Natural killer cell (primary cell): ENCODE data around the gene ARL15. TPM values are rescaled to one million over a fixed set of nuclear protein-coding genes. Genes with fewer than 3 reads are reported as not detected.

Experiments
- ATAC-seq, 3 donors: fragments of 150-1000 bp in 2 of 3; fragments of 200-7000 bp in 1 of 3; cut with Tn5 transposase; 1 replicate in 1 of 3; 2 replicates in 2 of 3; pipeline ENCODE4 v1.10.0; 2021; ENCODE audit warnings: mild to moderate bottlenecking in 2 of 3, moderate library complexity in 2 of 3
- DNase-seq, 2 donors: peaks; one replicate each; pipeline versions ENCODE4 v3.0.0 to v3.0.0-alpha.2; 2013 to 2021; ENCODE audit warnings: mixed read lengths in 1 of 2
- H3K27ac ChIP-seq: one replicate; pipeline ENCODE4 v1.5.1; 2013; ENCODE audit warnings: mild to moderate bottlenecking, low read length
- H3K27me3 ChIP-seq: one replicate; pipeline ENCODE4 v1.6.1; 2013; ENCODE audit warnings: low read length; ENCODE audit not compliant: control insufficient read depth, insufficient read depth
- H3K36me3 ChIP-seq: one replicate; pipeline ENCODE4 v1.6.1; 2013; ENCODE audit warnings: low read length; ENCODE audit not compliant: control insufficient read depth, insufficient read depth
- H3K4me1 ChIP-seq: one replicate; pipeline ENCODE4 v1.6.1; 2013; ENCODE audit warnings: low read length; ENCODE audit not compliant: control insufficient read depth, insufficient read depth
- H3K4me3 ChIP-seq: one replicate; pipeline ENCODE4 v1.5.1; 2013; ENCODE audit warnings: low read length
- H3K9me3 ChIP-seq: one replicate; pipeline ENCODE4 v1.6.1; 2013; ENCODE audit warnings: low read length; ENCODE audit not compliant: control insufficient read depth, insufficient read depth
- H3K27ac Mint-ChIP-seq, 2 donors: one replicate each; pipeline ENCODE4 v1.8.0; 2022; ENCODE audit warnings: mild to moderate bottlenecking in 2 of 2, mixed read lengths in 2 of 2, moderate library complexity in 1 of 2
- H3K27me3 Mint-ChIP-seq, 2 donors: one replicate each; pipeline ENCODE4 v1.8.0; 2022; ENCODE audit warnings: low read depth in 2 of 2, mixed read lengths in 2 of 2
- H3K36me3 Mint-ChIP-seq: one replicate; pipeline ENCODE4 v1.8.0; 2022; ENCODE audit warnings: mixed read lengths
- H3K4me1 Mint-ChIP-seq, 2 donors: one replicate each; pipeline ENCODE4 v1.8.0; 2022; ENCODE audit warnings: mixed read lengths in 2 of 2
- H3K4me3 Mint-ChIP-seq: one replicate; pipeline ENCODE4 v1.8.0; 2022; ENCODE audit warnings: mild to moderate bottlenecking, moderate library complexity, mixed read lengths
- H3K9me3 Mint-ChIP-seq, 2 donors: one replicate each; pipeline ENCODE4 v1.8.0; 2022; ENCODE audit warnings: mixed read lengths in 2 of 2
- WGBS: methylation state at CpG from one replicate; pipeline ENCODE4 v1.1.7; 2013; ENCODE audit warnings: missing lambda C conversion rate; ENCODE audit not compliant: insufficient coverage; 5-methylcytosine and 5-hydroxymethylcytosine counted together
- intact Hi-C: fragments of 100-400 bp; cut with micrococcal nuclease; formaldehyde crosslinking; loops from one replicate; pipeline ENCODE4 v1.14.2; 2022
- total RNA-seq, 4 donors: library from RNA; stranded (reverse); fragments of 120-200 nt in 1 of 4; gene quantifications; one replicate each; pipeline versions ENCODE4 v1.2.3 to v1.2.4, GENCODE V29; 2013 to 2022
- TF ChIP-seq, protein P1 (sequence below): fragments of 200-600 bp; IDR thresholded peaks from one replicate; pipeline ENCODE4 v1.8.0; 2022; ENCODE audit warnings: antibody characterized with exemption

The ARL15 gene
- total RNA-seq, 3 donors from 2014 or later (not counting 1 experiment from before 2014, with no cell fraction given) = 28.9 to 35.1 (median 33.1) TPM

- Mint-ChIP-seq H3K4me3 (no peak overlapping the region), H3K9me3 (no peaks in the 10 kb centered on the region), H3K27ac (no peak overlapping the region), H3K36me3 (no peaks in the 10 kb centered on the region), H3K4me1 (peaks cover 15% of the 10 kb centered on the region in 2 donors), H3K27me3 (no peaks in the 10 kb centered on the region)
- intact Hi-C loops = no loop called here
- ATAC-seq (no peak), DNase-seq (no peak)
- no peak overlapping the region for H3K4me3 ChIP-seq
- no peaks in the 10 kb centered on the region for H3K9me3 ChIP-seq
- no peaks in the 10 kb centered on the region for H3K4me1 ChIP-seq
- H3K27me3 ChIP-seq = no peaks in the 10 kb centered on the region
- H3K36me3 ChIP-seq = no peaks in the 10 kb centered on the region
- H3K27ac ChIP-seq = no peak overlapping the region
- TF ChIP-seq, protein P1, sequence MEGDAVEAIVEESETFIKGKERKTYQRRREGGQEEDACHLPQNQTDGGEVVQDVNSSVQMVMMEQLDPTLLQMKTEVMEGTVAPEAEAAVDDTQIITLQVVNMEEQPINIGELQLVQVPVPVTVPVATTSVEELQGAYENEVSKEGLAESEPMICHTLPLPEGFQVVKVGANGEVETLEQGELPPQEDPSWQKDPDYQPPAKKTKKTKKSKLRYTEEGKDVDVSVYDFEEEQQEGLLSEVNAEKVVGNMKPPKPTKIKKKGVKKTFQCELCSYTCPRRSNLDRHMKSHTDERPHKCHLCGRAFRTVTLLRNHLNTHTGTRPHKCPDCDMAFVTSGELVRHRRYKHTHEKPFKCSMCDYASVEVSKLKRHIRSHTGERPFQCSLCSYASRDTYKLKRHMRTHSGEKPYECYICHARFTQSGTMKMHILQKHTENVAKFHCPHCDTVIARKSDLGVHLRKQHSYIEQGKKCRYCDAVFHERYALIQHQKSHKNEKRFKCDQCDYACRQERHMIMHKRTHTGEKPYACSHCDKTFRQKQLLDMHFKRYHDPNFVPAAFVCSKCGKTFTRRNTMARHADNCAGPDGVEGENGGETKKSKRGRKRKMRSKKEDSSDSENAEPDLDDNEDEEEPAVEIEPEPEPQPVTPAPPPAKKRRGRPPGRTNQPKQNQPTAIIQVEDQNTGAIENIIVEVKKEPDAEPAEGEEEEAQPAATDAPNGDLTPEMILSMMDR = no peak
- WGBS = 98% methylated on average over 3 of the region's 3 CpGs
Measured at GRCh38 chr5:53950621-53951020, 359.8 kb downstream of the ARL15 start.

DNA sequence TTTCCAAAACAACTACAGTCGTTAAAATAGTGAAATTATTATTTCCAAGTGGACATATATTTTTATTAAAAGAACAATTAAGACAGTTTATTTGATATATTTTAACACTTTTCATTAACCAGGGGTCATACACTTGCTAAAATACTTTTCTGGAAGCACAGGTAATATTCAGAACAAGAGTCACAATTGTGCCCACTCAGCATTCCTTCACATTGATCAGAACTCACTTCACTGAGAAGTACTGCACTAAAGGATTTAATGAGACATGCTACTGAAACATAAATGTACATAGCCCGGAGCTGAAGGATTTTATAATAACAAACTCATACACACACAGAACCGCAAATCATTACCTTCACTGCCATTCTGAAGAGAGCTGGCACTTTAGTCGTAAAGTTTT lies 361.8 kb downstream of the ARL15 start:
- intact Hi-C loops = no loop called here
- Mint-ChIP-seq H3K4me1 (peaks cover 20 to 26% of the 10 kb centered on the region in 2 donors), H3K27ac (no peak overlapping the region), H3K27me3 (no peaks in the 10 kb centered on the region), H3K9me3 (no peaks in the 10 kb centered on the region), H3K36me3 (no peaks in the 10 kb centered on the region), H3K4me3 (no peak overlapping the region)
- no peak overlapping the region for H3K27ac ChIP-seq
- 100% methylated on average over 3 of the region's 4 CpGs for WGBS
- H3K27me3 ChIP-seq = no peaks in the 10 kb centered on the region
- no peaks in the 10 kb centered on the region for H3K4me1 ChIP-seq
- H3K4me3 ChIP-seq = no peak overlapping the region
- H3K36me3 ChIP-seq = no peaks in the 10 kb centered on the region
- TF ChIP-seq, protein P1 = no peak
- ATAC-seq (no peak), DNase-seq (no peak)
- H3K9me3 ChIP-seq = no peaks in the 10 kb centered on the region

DNA sequence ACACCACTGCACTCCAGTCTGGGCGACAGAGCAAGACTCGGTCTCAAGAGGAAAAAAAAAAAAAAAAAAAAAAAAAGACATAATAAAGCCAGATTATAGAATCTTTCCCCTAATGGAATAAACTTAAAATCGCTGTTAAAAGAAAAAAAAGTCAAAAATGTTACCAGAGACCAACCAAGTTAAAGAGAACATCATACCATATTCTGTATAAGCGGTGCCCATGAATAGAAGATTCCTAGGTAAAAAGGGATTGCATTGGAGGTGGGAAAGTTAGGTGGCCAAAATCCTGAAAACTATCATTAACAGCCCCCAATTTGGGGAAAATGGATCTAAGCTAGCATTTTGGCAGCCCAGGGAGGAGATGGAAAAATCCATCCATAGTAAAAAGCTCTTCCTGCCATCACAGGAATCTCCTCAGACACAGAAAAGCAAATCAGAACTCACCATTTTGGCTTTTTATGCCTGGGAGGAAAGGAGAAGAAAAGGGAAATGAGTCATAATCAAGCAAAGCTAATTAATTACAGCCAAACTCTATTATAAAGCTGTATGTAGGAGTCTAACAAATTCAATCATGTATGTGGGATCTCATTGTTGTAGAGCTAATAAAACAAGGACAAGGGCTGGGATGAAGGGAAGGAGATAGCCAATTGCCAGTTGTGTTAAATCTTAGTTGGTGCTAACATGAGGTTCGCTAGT lies 363.8 kb downstream of the ARL15 start:
- H3K4me1 Mint-ChIP-seq = peaks cover 30% of the 10 kb centered on the region in 2 donors
- no peak overlapping the region for H3K4me3 Mint-ChIP-seq
- no peak overlapping the region for H3K27ac ChIP-seq
- H3K36me3 ChIP-seq = no peaks in the 10 kb centered on the region
- no peaks in the 10 kb centered on the region for H3K27me3 ChIP-seq
- no peak overlapping the region for H3K27ac Mint-ChIP-seq
- WGBS = 100% methylated on average over 1 of the region's 5 CpGs
- DNase-seq (no peak), ATAC-seq (no peak)
- intact Hi-C loops = no loop called here
- TF ChIP-seq, protein P1 = no peak
- H3K4me1 ChIP-seq = no peaks in the 10 kb centered on the region
- no peaks in the 10 kb centered on the region for H3K36me3 Mint-ChIP-seq
- no peaks in the 10 kb centered on the region for H3K27me3 Mint-ChIP-seq
- no peak overlapping the region for H3K4me3 ChIP-seq
- no peaks in the 10 kb centered on the region for H3K9me3 Mint-ChIP-seq
- no peaks in the 10 kb centered on the region for H3K9me3 ChIP-seq

DNA sequence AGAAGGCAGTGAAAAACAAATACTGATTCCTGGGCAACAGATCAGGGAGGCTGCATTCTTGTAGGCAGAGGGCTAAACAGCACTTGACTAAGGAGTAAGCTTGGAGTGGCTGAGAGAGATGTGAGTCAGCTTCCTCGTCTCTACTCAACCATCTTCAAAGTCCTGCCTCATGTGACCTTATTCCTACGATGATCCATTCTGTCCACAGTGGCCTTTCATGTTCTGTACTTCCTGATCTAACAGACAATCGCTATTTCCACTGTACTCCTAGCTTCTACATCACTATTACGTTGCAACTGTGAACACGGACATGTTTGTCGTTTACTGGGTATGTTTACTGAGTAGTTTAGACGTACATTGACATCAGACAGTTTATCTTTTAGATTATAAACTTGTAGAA lies 365.4 kb downstream of the ARL15 start:
- TF ChIP-seq, protein P1 = no peak
- DNase-seq = no peak
- no peaks in the 10 kb centered on the region for H3K27me3 ChIP-seq
- H3K4me1 Mint-ChIP-seq = peaks cover 30 to 31% of the 10 kb centered on the region in 2 donors
- intact Hi-C loops = no loop called here
- no peak overlapping the region for H3K27ac Mint-ChIP-seq
- no peaks in the 10 kb centered on the region for H3K9me3 Mint-ChIP-seq
- H3K4me3 ChIP-seq = no peak overlapping the region
- no peak for ATAC-seq
- no peak overlapping the region for H3K27ac ChIP-seq
- no peak overlapping the region for H3K4me3 Mint-ChIP-seq
- H3K27me3 Mint-ChIP-seq = no peaks in the 10 kb centered on the region
- H3K36me3 ChIP-seq = no peaks in the 10 kb centered on the region
- 96% methylated on average over 7 of the region's 7 CpGs for WGBS
- H3K4me1 ChIP-seq = no peaks in the 10 kb centered on the region
- no peaks in the 10 kb centered on the region for H3K36me3 Mint-ChIP-seq
- H3K9me3 ChIP-seq = no peaks in the 10 kb centered on the region
